SK-N-SH (cell line): ENCODE measurements around the gene OSBPL9.

Experiments
- EP300 ChIP-seq, 2 experiments: IDR thresholded peaks; 2 replicates each; pipeline versions ENCODE4 v1.4.0 to v1.6.1; 2012; ENCODE audit warnings: borderline replicate concordance in 1 of 2, low read depth in 1 of 2, low read length in 1 of 2
- FOXM1 ChIP-seq: IDR thresholded peaks from 2 replicates; pipeline ENCODE4 v1.4.0; 2012; ENCODE audit warnings: low read depth, mild to moderate bottlenecking
- GABPA ChIP-seq: IDR thresholded peaks from 2 replicates; pipeline ENCODE4 v1.4.0; 2012; ENCODE audit warnings: low read depth, mild to moderate bottlenecking
- NFIC ChIP-seq: IDR thresholded peaks from 2 replicates; pipeline ENCODE4 v1.4.0; 2012; ENCODE audit warnings: borderline replicate concordance
- RAD21 ChIP-seq: IDR thresholded peaks from 2 replicates; pipeline ENCODE4 v1.6.1; 2012; ENCODE audit warnings: mild to moderate bottlenecking, low read length
- SMC3 ChIP-seq: IDR thresholded peaks from 2 replicates; pipeline ENCODE4 v1.6.1; 2012; ENCODE audit warnings: low read depth, low read length, improper control_type of control experiment
- TEAD4 ChIP-seq: IDR thresholded peaks from 2 replicates; pipeline ENCODE4 v1.4.0; 2012; ENCODE audit warnings: mild to moderate bottlenecking, borderline replicate concordance; ENCODE audit not compliant: insufficient read depth
- YY1 ChIP-seq: IDR thresholded peaks from 2 replicates; pipeline ENCODE4 v1.4.0; 2012; ENCODE audit warnings: low read depth, mild to moderate bottlenecking
- TF ChIP-seq, protein P1 (sequence below): IDR thresholded peaks from 2 replicates; pipeline ENCODE4 v1.4.0; 2012; ENCODE audit warnings: low read depth
- TF ChIP-seq, protein P2 (sequence below): fragments of 200-600 bp; sonication (generic); IDR thresholded peaks from 2 replicates; pipeline ENCODE4 v1.6.1; 2017; ENCODE audit warnings: antibody characterized with exemption, mild to moderate bottlenecking, moderate library complexity

DNA sequence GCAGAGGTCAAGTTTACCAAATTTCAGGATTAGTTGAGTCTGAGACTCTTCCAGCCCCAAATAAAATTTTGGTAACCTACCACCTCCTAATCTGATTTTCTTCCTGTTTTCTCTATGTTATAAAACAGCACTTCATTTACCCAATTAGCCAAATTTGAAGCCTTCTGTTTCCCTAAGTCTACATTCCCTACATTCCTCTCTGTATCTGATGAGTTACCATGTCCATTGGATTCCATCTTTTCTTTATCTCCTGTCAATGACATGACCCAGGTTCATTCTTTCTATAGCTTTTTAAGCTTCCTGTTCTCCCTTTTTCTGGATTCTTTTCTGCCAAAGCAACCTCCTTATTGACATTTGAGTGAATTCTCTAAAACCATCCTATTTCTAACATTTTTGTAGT lies 72.8 kb downstream of the OSBPL9 start:
- no peak for TF ChIP-seq YY1
- no peak for TF ChIP-seq NFIC
- TF ChIP-seq, protein P1, sequence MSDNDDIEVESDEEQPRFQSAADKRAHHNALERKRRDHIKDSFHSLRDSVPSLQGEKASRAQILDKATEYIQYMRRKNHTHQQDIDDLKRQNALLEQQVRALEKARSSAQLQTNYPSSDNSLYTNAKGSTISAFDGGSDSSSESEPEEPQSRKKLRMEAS: no peak
- no peak for TF ChIP-seq GABPA
- no peak for TF ChIP-seq SMC3
- TF ChIP-seq, protein P2, sequence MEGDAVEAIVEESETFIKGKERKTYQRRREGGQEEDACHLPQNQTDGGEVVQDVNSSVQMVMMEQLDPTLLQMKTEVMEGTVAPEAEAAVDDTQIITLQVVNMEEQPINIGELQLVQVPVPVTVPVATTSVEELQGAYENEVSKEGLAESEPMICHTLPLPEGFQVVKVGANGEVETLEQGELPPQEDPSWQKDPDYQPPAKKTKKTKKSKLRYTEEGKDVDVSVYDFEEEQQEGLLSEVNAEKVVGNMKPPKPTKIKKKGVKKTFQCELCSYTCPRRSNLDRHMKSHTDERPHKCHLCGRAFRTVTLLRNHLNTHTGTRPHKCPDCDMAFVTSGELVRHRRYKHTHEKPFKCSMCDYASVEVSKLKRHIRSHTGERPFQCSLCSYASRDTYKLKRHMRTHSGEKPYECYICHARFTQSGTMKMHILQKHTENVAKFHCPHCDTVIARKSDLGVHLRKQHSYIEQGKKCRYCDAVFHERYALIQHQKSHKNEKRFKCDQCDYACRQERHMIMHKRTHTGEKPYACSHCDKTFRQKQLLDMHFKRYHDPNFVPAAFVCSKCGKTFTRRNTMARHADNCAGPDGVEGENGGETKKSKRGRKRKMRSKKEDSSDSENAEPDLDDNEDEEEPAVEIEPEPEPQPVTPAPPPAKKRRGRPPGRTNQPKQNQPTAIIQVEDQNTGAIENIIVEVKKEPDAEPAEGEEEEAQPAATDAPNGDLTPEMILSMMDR: no peak
- no peak for TF ChIP-seq TEAD4
- TF ChIP-seq FOXM1: no peak
- TF ChIP-seq EP300 (IDR thresholded peaks at IDR 0.05; ENCODE audit: borderline replicate concordance in 1 of 2, low read depth in 1 of 2, low read length in 1 of 2): no peak
- no peak for TF ChIP-seq RAD21
